WERI-Rb-1 (cell line): ENCODE measurements around the gene ZDHHC4.

Experiments used
- DNase-seq: peaks from one replicate; pipeline ENCODE4 v3.0.0-alpha.2; 2020
- H3K27ac ChIP-seq: fragments of 250-450 bp; sonication (Bioruptor Pico); 2 replicates; pipeline ENCODE4 v1.5.1; 2020; ENCODE audit warnings: mild to moderate bottlenecking, moderate library complexity
- H3K27me3 ChIP-seq: fragments of 250-450 bp; sonication (Bioruptor Pico); 2 replicates; pipeline ENCODE4 v1.5.1; 2021; ENCODE audit warnings: mild to moderate bottlenecking, low read depth, moderate library complexity; ENCODE audit not compliant: insufficient read depth, severe bottlenecking
- H3K36me3 ChIP-seq: fragments of 250-450 bp; sonication (Bioruptor Pico); 2 replicates; pipeline ENCODE4 v1.5.1; 2020; ENCODE audit warnings: mild to moderate bottlenecking, moderate library complexity
- H3K4me3 ChIP-seq: 2 replicates; pipeline ENCODE4 v1.5.1; 2011; ENCODE audit warnings: low read depth, mild to moderate bottlenecking, control low read depth, low read length
- H3K9me3 ChIP-seq: fragments of 250-450 bp; sonication (Bioruptor Pico); 2 replicates; pipeline ENCODE4 v1.5.1; 2021; ENCODE audit warnings: mild to moderate bottlenecking, moderate library complexity; ENCODE audit not compliant: severe bottlenecking
- CTCF ChIP-seq: IDR thresholded peaks from 2 replicates; pipeline ENCODE4 v1.5.1; 2011; ENCODE audit warnings: low read depth, mild to moderate bottlenecking, control low read depth, inconsistent platforms, low read length

The ZDHHC4 gene

GRCh38 chr7:6577369-6578113, at the start of gene ZDHHC4:
Gene ZDHHC4 (plus strand): TSS chr7:6577454. CDS start chr7:6580562, 3,108 bp downstream.
- Histone ChIP-seq H3K9me3 (no peaks in the 10 kb centered on the region), H3K27ac (peak within 1 kb of the TSS; percentile 90), H3K27me3 (no peaks in the 10 kb centered on the region), H3K36me3 (peaks cover 27% of the 10 kb centered on the region), H3K4me3 (peak within 1 kb of the TSS; percentile 86)
- peak; percentile 93 for DNase-seq
- TF ChIP-seq CTCF, result no peak

- no peaks in the 10 kb centered on the region for H3K9me3 ChIP-seq
- peak; percentile 72 for DNase-seq
- peak overlapping the region; percentile 11; the same call in 1 of the 2 replicates for H3K27ac ChIP-seq
- TF ChIP-seq CTCF, result no peak
- H3K4me3 ChIP-seq, result no peak overlapping the region
- no peaks in the 10 kb centered on the region for H3K36me3 ChIP-seq
- H3K27me3 ChIP-seq, result peaks cover 3% of the 10 kb centered on the region
These were observed 48.7 kb upstream of the ZDHHC4 start for GRCh38 chr7:6528401-6529130.

GRCh38 chr7:6529643-6530042, 47.6 kb upstream of the ZDHHC4 start:
- no peak for TF ChIP-seq CTCF
- Histone ChIP-seq H3K4me3 (no peak overlapping the region), H3K27ac (no peak overlapping the region), H3K36me3 (no peaks in the 10 kb centered on the region), H3K9me3 (no peaks in the 10 kb centered on the region), H3K27me3 (peaks cover 3% of the 10 kb centered on the region)
- no peak for DNase-seq

- Histone ChIP-seq H3K27ac (no peak overlapping the region), H3K36me3 (no peaks in the 10 kb centered on the region), H3K27me3 (peaks cover 3% of the 10 kb centered on the region), H3K9me3 (no peaks in the 10 kb centered on the region), H3K4me3 (peak overlapping the region; percentile 76)
- peak; percentile 67 for DNase-seq
- TF ChIP-seq CTCF, result no peak
These were observed 46.4 kb upstream of the ZDHHC4 start for GRCh38 chr7:6530626-6531491.

GRCh38 chr7:6531492-6532279, 45.6 kb upstream of the ZDHHC4 start:
- peak overlapping the region; percentile 76 for H3K4me3 ChIP-seq
- H3K27me3 ChIP-seq, result peaks cover 3% of the 10 kb centered on the region
- no peaks in the 10 kb centered on the region for H3K9me3 ChIP-seq
- H3K27ac ChIP-seq, result no peak overlapping the region
- no peaks in the 10 kb centered on the region for H3K36me3 ChIP-seq
- no peak for TF ChIP-seq CTCF
- no peak for DNase-seq
